A549 treated with dexamethasone at 1 μM for 4 hours (cell line): ENCODE data around the gene RBAK. TPM values are rescaled to one million over a fixed set of nuclear protein-coding genes. Genes with fewer than 3 reads are reported as not detected.

Source experiments
- total RNA-seq: library from RNA; stranded (reverse); fragments of 200-300 nt; extraction: Qiagen RNA extraction; gene quantifications from 5 replicates; pipeline ENCODE4 v1.2.3, GENCODE V29; 2022

Gene RBAK
- 5.7 to 7.8 TPM (median 6.5 TPM) in 5 replicates for total RNA-seq

DNA sequence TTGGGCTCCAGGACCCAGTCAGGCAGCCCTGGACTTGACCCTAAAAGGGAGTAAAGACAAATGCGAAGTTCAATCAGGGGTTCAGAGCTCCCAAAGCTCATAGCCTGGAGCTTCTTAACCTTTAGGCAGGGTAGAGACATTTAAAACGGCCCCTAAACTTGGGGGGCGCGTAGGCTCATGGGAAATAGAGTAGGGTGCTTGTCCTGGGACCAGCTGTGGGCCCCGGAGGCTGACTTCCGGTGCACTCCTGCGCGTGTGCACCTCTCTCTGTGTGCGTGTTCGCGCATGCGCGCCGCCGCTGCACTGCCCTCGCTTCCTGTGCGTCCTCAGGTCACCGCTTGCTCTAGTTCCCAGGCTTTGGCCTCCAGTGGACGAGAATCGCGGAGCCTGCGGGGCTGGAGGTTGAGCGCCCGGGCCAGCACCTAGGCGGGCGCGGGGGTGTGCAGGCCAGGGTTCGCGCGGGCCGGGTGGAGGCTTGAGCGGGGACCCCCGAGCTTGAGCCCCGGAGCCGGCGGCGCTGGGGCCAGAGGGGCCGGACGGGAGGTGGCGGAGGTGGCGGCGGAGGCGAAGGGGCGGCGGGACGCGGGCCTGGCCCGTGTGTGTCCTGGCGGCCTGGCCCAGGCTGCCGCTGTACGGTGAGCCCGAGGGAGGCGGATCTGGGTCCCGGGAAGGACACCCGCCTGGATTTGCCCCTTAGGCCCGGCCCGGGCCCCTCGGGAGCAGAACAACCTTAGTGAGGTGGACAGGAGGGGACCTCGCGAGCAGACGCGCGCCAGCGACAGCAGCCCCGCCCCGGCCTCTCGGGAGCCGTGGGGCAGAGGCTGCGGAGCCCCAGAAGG is at the start of gene RBAK:
TSS of gene RBAK (plus strand) at position 303 of the 839 bp plus-strand sequence. CDS start 2,217 bp downstream, outside the sequence.

Other genes with a start within 250 kb of the RBAK start
- gene PAPOLB, start 183.8 kb upstream of the RBAK start, total RNA-seq = not detected in 5 replicates
- 1.2 to 1.9 TPM (median 1.7 TPM) in 5 replicates for gene RADIL, start 162.1 kb upstream of the RBAK start, total RNA-seq
- gene MMD2, start 86.7 kb upstream of the RBAK start, total RNA-seq = not detected in 5 replicates
- 40.1 to 53.7 TPM (median 53.0 TPM) in 5 replicates for gene WIPI2, start 144.4 kb downstream of the RBAK start, total RNA-seq
- gene SLC29A4, start 237.1 kb downstream of the RBAK start, total RNA-seq = 9.4 to 17.9 TPM (median 15.5 TPM) in 5 replicates